Mesendoderm (in vitro differentiated cells): ENCODE data around the gene STPG3.

ENCODE experiments used
- DNase-seq: peaks from one replicate; pipeline ENCODE4 v3.0.0; 2013
- H2AK5ac ChIP-seq: 2 replicates; pipeline ENCODE4 v1.6.1; 2013; ENCODE audit warnings: low read length, inconsistent platforms
- H2BK120ac ChIP-seq: 2 replicates; pipeline ENCODE4 v1.6.1; 2013; ENCODE audit warnings: low read depth, mild to moderate bottlenecking, low read length, moderate library complexity, mixed read lengths
- H2BK15ac ChIP-seq: replicated peaks from 2 replicates; pipeline ENCODE4 v1.6.1; 2013; ENCODE audit warnings: low read depth, mild to moderate bottlenecking, moderate library complexity
- H2BK5ac ChIP-seq: 2 replicates; pipeline ENCODE4 v1.6.1; 2013; ENCODE audit warnings: low read length, inconsistent platforms
- H3K18ac ChIP-seq: 2 replicates; pipeline ENCODE4 v1.6.1; 2013; ENCODE audit warnings: mild to moderate bottlenecking, low read length, mixed read lengths
- H3K23ac ChIP-seq: one replicate; pipeline ENCODE4 v1.6.1; 2013; ENCODE audit warnings: low read length
- H3K27ac ChIP-seq: 2 replicates; pipeline ENCODE4 v1.5.1; 2013; ENCODE audit warnings: low read depth, mild to moderate bottlenecking, inconsistent platforms, low read length, moderate library complexity
- H3K27me3 ChIP-seq: 2 replicates; pipeline ENCODE4 v1.6.1; 2013; ENCODE audit warnings: low read length, control low read depth, mild to moderate bottlenecking, inconsistent platforms; ENCODE audit not compliant: insufficient read depth, poor library complexity
- H3K36me3 ChIP-seq: 2 replicates; pipeline ENCODE4 v1.6.1; 2013; ENCODE audit warnings: low read length, inconsistent platforms; ENCODE audit not compliant: control insufficient read depth, insufficient read depth
- H3K4ac ChIP-seq: one replicate; pipeline ENCODE4 v1.6.1; 2013; ENCODE audit warnings: low read depth, mild to moderate bottlenecking, low read length, moderate library complexity
- H3K4me1 ChIP-seq: 2 replicates; pipeline ENCODE4 v1.6.1; 2013; ENCODE audit warnings: low read depth, low read length, inconsistent platforms; ENCODE audit not compliant: control insufficient read depth
- H3K4me2 ChIP-seq: 2 replicates; pipeline ENCODE4 v1.6.1; 2013; ENCODE audit warnings: low read length
- H3K4me3 ChIP-seq: 2 replicates; pipeline ENCODE4 v1.5.1; 2013; ENCODE audit warnings: mild to moderate bottlenecking, low read length
- H3K56ac ChIP-seq: one replicate; pipeline ENCODE4 v1.6.1; 2013; ENCODE audit warnings: low read length
- H3K79me1 ChIP-seq: 2 replicates; pipeline ENCODE4 v1.6.1; 2013; ENCODE audit warnings: low read length, inconsistent platforms
- H3K79me2 ChIP-seq: 2 replicates; pipeline ENCODE4 v1.6.1; 2013; ENCODE audit warnings: mild to moderate bottlenecking, low read length; ENCODE audit not compliant: control insufficient read depth, insufficient read depth
- H3K9ac ChIP-seq: 2 replicates; pipeline ENCODE4 v1.6.1; 2013; ENCODE audit warnings: low read length, inconsistent platforms
- H4K5ac ChIP-seq: one replicate; pipeline ENCODE4 v1.6.1; 2013; ENCODE audit warnings: low read length
- H4K8ac ChIP-seq: one replicate; pipeline ENCODE4 v1.6.1; 2013; ENCODE audit warnings: low read depth, mild to moderate bottlenecking, control low read depth, low read length, moderate library complexity
- WGBS: extraction: QIAGEN DNeasy Blood & Tissue Kit; methylation state at CpG from one replicate; pipeline ENCODE4 v1.1.7; 2013; ENCODE audit warnings: low lambda C conversion rate, missing lambda C conversion rate; ENCODE audit not compliant: insufficient coverage; ENCODE audit errors: extremely low coverage; 5-methylcytosine and 5-hydroxymethylcytosine counted together

Gene STPG3

DNA sequence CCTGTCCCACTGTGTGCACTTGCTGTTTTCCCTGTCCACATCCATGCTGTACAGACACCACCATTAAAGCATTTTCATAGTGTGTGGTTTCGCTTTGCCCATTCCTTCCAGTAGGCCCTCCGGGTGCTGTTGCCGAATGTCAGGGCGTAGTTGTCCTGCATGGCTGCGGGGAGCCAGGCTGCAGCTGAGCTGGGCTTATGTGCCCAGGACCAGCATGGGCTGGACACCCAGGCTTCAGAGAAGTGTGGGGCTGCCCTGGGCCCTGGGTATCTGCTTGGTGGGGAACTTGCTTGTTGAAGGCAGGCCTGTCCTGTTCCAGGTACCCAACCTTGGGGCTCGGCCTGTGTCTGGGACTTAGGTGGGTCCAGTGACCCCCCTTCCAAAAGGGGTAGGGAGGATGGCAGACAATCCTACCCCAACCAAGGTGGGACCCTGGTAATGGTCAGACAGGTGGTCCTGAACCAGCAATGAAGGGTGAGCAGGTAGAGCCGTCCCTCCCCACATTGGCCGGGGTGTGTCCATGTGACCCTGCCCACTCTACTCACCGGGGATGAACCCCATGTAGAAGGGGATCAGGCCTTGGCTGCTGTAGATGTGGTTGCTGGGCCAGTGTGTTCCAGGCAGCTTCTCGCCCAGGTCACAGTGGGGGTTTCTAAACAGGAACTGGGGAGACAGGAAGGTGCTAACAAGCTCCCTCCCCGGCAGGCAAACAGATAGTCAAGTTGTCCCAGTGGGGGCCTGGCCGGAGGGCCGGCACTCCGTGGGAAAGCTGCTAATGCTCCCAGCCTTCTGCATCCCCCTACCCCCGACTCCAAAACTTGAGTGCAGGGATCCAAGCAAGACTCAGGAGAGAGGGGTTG is 7.2 kb upstream of the STPG3 start:
- Histone ChIP-seq H4K8ac (no peak overlapping the region), H3K4me2 (peak overlapping the region; percentile 0), H2BK15ac (no peak overlapping the region), H3K4me3 (no peak overlapping the region), H4K5ac (no peak overlapping the region), H2BK5ac (no peak overlapping the region), H3K27ac (peak overlapping the region; percentile 2), H3K79me1 (peaks cover 4% of the 10 kb centered on the region), H3K36me3 (peaks cover 6% of the 10 kb centered on the region), H3K27me3 (no peaks in the 10 kb centered on the region), H3K4ac (no peak overlapping the region), H3K9ac (peak overlapping the region; percentile 28), H3K56ac (peak overlapping the region; percentile 90), H3K79me2 (peaks cover 17% of the 10 kb centered on the region), H3K18ac (no peak overlapping the region), H2BK120ac (no peak overlapping the region), H2AK5ac (no peak overlapping the region), H3K4me1 (peaks cover 14% of the 10 kb centered on the region), H3K23ac (no peak overlapping the region)
- no CpG with 5 or more reads among the region's 15 CpGs for WGBS
- DNase-seq = peak; percentile 70

GRCh38 chr9:137244486-137245449 is 6.3 kb upstream of the STPG3 start:
- Histone ChIP-seq H3K79me2 (peaks cover 16% of the 10 kb centered on the region), H3K27me3 (no peaks in the 10 kb centered on the region), H3K79me1 (peaks cover 3% of the 10 kb centered on the region), H3K27ac (peak overlapping the region; percentile 2), H3K36me3 (peaks cover 6% of the 10 kb centered on the region), H3K4me3 (no peak overlapping the region), H3K9ac (peak overlapping the region; percentile 28), H4K5ac (no peak overlapping the region), H3K56ac (peak overlapping the region; percentile 90), H3K4me2 (no peak overlapping the region), H3K4me1 (peaks cover 14% of the 10 kb centered on the region), H3K4ac (no peak overlapping the region), H2AK5ac (peak overlapping the region; percentile 73), H2BK15ac (no peak overlapping the region), H4K8ac (no peak overlapping the region), H2BK5ac (peak overlapping the region; percentile 77), H3K23ac (no peak overlapping the region), H2BK120ac (no peak overlapping the region), H3K18ac (no peak overlapping the region)
- no CpG with 5 or more reads among the region's 36 CpGs for WGBS
- DNase-seq = peak; percentile 69

DNA sequence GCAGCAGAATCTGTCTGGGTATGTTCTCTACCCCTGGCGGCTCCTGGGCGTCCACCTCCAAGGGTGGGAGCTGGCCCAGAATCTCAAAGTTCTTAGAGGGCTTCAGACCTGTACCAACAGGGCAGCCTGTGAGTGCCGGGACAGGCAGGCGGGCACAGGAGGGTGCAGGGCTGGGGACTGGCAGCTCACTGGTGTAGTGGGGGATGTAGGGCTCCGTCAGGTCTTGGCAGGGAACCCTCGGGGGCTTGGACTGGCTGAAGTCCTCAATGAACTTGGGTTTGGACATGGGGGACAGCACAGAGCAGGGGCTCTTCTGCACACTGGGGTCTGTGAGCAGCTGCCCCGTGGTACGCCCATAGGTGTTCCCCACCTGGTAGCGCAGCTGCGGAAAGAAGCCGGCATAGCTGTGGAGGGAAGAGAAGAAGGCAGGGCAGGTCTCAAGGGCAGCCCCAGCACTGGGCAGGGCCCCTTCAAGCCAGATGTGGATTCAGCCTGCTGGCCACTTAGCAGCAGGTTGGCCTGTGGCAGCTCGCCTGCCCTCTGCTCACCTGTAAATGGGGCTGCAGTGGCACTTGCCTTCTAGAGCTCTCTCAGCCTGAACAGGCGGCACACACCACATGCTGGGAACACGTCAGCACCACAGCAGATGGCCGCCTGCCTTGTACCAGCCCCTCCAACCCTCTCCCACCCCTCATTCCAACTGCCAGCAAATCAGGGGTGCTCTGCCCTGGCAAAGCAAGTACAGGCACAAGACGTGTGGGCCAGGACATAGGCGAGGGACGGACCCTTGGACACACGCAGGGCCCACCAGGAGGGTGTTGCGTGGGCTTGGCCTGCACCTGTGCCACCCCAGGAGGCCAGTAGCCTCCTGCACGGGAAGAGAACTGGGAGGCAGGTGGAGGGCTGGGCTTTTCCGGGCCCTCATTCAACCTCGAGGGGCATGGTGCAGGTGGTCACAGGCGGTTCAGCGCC is 5.3 kb upstream of the STPG3 start:
- peaks cover 6% of the 10 kb centered on the region for H3K36me3 ChIP-seq
- H2AK5ac ChIP-seq = no peak overlapping the region
- no peak overlapping the region for H4K8ac ChIP-seq

GRCh38 chr9:137247135-137247915 is 3.8 kb upstream of the STPG3 start:
- Histone ChIP-seq H2BK5ac (no peak overlapping the region), H3K4me1 (peaks cover 21% of the 10 kb centered on the region), H3K79me2 (peaks cover 7% of the 10 kb centered on the region), H3K4me3 (no peak overlapping the region), H4K5ac (no peak overlapping the region), H3K9ac (no peak overlapping the region), H3K4me2 (no peak overlapping the region), H3K4ac (no peak overlapping the region), H2AK5ac (no peak overlapping the region), H2BK120ac (no peak overlapping the region), H3K36me3 (peaks cover 4% of the 10 kb centered on the region), H3K18ac (no peak overlapping the region), H4K8ac (no peak overlapping the region), H2BK15ac (no peak overlapping the region), H3K27ac (no peak overlapping the region), H3K23ac (no peak overlapping the region), H3K27me3 (no peaks in the 10 kb centered on the region), H3K56ac (peak overlapping the region; percentile 39), H3K79me1 (peaks cover 3% of the 10 kb centered on the region)
- WGBS = no CpG with 5 or more reads among the region's 20 CpGs
- no peak for DNase-seq

More for the DNA sequence above, 5.3 kb upstream of the STPG3 start:
- H3K79me1 ChIP-seq = peaks cover 3% of the 10 kb centered on the region
- H3K56ac ChIP-seq = no peak overlapping the region
- no peak overlapping the region for H3K18ac ChIP-seq
- peaks cover 19% of the 10 kb centered on the region for H3K4me1 ChIP-seq
- no peak overlapping the region for H4K5ac ChIP-seq
- H3K4ac ChIP-seq = no peak overlapping the region
- no peak overlapping the region for H2BK120ac ChIP-seq
- peaks cover 16% of the 10 kb centered on the region for H3K79me2 ChIP-seq
- H2BK15ac ChIP-seq = no peak overlapping the region
- no peak for DNase-seq
- no CpG with 5 or more reads among the region's 25 CpGs for WGBS
- no peak overlapping the region for H3K9ac ChIP-seq
- H3K4me3 ChIP-seq = no peak overlapping the region
- H3K27me3 ChIP-seq = no peaks in the 10 kb centered on the region
- no peak overlapping the region for H3K27ac ChIP-seq
- no peak overlapping the region for H2BK5ac ChIP-seq
- H3K4me2 ChIP-seq = no peak overlapping the region
- no peak overlapping the region for H3K23ac ChIP-seq

- Histone ChIP-seq H2AK5ac (no peak overlapping the region), H2BK15ac (no peak overlapping the region), H3K18ac (no peak overlapping the region), H3K4ac (no peak overlapping the region), H3K36me3 (no peaks in the 10 kb centered on the region), H2BK5ac (no peak overlapping the region), H3K27ac (no peak overlapping the region), H3K79me1 (no peaks in the 10 kb centered on the region), H3K27me3 (no peaks in the 10 kb centered on the region), H3K56ac (peak overlapping the region; percentile 11), H3K4me2 (no peak overlapping the region), H3K79me2 (peaks cover 2% of the 10 kb centered on the region), H4K8ac (no peak overlapping the region), H3K4me1 (peaks cover 21% of the 10 kb centered on the region), H3K23ac (no peak overlapping the region), H3K4me3 (no peak overlapping the region), H4K5ac (no peak overlapping the region), H2BK120ac (no peak overlapping the region), H3K9ac (no peak overlapping the region)
- WGBS = no CpG with 5 or more reads among the region's 6 CpGs
- no peak for DNase-seq
These were observed 3.2 kb upstream of the STPG3 start for GRCh38 chr9:137247916-137248175.
